IPS-15b (cell line): ENCODE measurements around the gene PSD4.

Experiments
- H3K27me3 ChIP-seq: one replicate; pipeline ENCODE4 v1.6.1; 2013; ENCODE audit warnings: low read length; ENCODE audit not compliant: control insufficient read depth, insufficient read depth
- H3K36me3 ChIP-seq: one replicate; pipeline ENCODE4 v1.6.1; 2013; ENCODE audit warnings: low read length; ENCODE audit not compliant: control insufficient read depth, insufficient read depth
- H3K4me1 ChIP-seq: one replicate; pipeline ENCODE4 v1.6.1; 2013; ENCODE audit warnings: mild to moderate bottlenecking, low read length; ENCODE audit not compliant: control insufficient read depth, insufficient read depth
- H3K4me3 ChIP-seq: one replicate; pipeline ENCODE4 v1.5.1; 2013; ENCODE audit warnings: low read depth, low read length
- H3K9ac ChIP-seq: one replicate; pipeline ENCODE4 v1.6.1; 2013; ENCODE audit warnings: low read depth, mild to moderate bottlenecking, low read length
- H3K9me3 ChIP-seq: one replicate; pipeline ENCODE4 v1.6.1; 2013; ENCODE audit warnings: mild to moderate bottlenecking, low read length; ENCODE audit not compliant: control insufficient read depth, insufficient read depth

PSD4 gene

DNA sequence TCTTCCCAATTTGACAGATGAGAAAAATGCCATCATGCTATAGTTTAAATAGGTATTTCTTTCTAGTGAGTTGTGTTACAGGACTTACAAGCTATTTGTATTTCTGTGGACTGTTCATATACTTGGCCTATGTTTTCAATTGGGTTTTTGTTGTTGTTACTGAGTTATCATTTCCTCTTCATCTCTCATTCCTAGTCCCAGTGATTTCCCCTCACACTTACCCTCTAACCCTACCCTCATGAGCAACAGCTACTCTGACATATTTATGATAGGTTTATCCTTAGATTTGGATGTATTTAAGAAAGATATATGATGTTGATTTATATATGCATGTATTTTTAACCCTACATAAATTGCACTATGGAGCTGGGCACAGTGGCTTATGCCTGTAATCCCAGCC is 10.9 kb upstream of the PSD4 start:
- Histone ChIP-seq H3K4me1 (peaks cover 2% of the 10 kb centered on the region), H3K36me3 (no peaks in the 10 kb centered on the region), H3K9me3 (no peaks in the 10 kb centered on the region), H3K9ac (no peak overlapping the region), H3K27me3 (peaks cover 22% of the 10 kb centered on the region), H3K4me3 (no peak overlapping the region)

DNA sequence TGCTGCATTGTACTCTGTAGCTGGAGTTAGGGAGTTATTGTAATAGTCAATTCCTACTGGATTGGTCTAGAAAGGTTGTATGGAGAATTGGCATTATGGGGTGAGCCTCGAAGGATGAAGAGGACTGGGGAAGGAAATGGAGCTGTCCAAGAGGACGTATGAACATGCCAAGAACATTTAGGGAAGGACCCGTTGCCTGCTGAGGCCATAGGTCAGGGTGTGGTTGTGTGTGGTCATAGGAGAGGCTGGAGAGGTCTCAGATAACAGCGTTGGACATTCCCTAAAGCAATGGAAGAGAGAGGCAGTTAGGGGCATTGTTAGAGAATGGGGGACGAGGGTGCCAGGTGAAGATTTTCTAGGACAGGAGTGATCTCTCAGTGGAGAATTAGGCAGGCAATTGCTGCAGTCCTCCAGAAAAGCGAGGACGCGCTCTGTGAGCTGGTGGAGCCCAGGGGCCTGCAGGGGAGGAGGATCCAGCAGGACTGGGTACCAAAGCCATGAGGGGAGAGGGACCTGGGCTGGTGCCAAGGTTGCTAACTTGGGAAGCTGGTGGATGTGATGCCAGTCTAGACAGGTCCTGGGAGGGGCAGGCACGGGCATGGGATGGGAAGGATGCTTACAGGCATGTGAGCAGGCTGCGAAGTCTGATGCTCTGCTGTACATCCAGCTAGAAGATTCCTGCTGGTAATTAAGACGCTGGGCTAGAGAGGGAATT is 9.4 kb upstream of the PSD4 start:
- Histone ChIP-seq H3K27me3 (peaks cover 10% of the 10 kb centered on the region), H3K4me3 (no peak overlapping the region), H3K36me3 (no peaks in the 10 kb centered on the region), H3K9ac (no peak overlapping the region), H3K9me3 (no peaks in the 10 kb centered on the region), H3K4me1 (peaks cover 2% of the 10 kb centered on the region)

DNA sequence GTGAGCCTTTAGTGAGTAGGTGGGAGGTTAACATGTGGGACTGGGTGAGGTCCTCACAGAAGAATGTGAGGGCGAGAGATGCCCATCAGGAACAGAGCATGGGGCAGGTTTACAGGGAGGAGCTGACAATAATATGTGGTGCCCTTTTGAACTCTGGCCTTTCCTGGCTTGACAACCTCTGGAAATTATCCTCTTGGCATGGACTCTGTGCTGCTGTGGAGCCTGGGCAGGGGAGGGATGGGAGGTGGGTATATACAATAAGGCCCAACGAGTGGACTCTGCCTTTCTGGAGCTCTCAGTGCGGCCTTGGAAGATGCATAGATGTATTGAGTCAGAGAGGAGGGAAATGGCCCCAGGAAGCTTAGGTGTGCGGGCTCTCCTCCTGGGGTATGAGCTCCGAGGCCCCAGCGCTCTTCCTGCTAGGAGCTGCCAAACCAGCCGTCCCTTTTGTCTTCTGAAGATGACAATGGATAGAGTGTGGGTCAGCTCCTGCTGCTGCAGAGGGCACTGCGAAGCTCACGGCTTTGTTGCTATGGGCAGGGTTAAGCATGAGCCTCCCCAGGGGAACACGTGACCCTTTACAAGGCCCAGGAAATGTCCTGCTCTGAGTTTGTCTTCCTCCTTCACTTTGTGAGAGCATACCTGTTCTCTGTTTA is 8.7 kb upstream of the PSD4 start:
- H3K4me3 ChIP-seq = no peak overlapping the region
- peaks cover 7% of the 10 kb centered on the region for H3K27me3 ChIP-seq
- H3K4me1 ChIP-seq = peaks cover 2% of the 10 kb centered on the region
- no peaks in the 10 kb centered on the region for H3K36me3 ChIP-seq
- no peak overlapping the region for H3K9ac ChIP-seq
- no peaks in the 10 kb centered on the region for H3K9me3 ChIP-seq

DNA sequence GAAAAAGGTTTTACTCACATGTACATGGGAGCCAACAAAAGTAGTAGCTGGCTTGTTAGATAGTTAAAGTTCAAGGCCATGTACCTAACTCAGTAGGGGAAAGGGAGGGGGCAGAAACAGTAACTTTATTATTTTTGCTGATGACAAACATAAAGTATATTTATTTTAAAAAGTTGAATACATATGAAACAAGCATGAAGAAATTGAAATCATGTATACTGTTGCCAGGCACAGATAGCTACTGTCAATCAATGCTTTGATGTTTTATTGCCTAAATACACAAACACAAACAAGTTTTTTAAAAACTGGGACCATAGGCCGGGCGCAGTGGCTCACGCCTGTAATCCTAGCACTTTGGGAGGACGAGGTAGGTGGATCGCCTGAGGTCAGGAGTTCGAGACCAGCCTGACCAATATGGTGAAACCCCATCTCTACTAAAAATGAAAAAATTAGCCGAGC is 7.6 kb upstream of the PSD4 start:
- Histone ChIP-seq H3K9ac (no peak overlapping the region), H3K4me1 (peaks cover 2% of the 10 kb centered on the region), H3K36me3 (no peaks in the 10 kb centered on the region), H3K4me3 (no peak overlapping the region), H3K27me3 (peaks cover 7% of the 10 kb centered on the region), H3K9me3 (no peaks in the 10 kb centered on the region)

DNA sequence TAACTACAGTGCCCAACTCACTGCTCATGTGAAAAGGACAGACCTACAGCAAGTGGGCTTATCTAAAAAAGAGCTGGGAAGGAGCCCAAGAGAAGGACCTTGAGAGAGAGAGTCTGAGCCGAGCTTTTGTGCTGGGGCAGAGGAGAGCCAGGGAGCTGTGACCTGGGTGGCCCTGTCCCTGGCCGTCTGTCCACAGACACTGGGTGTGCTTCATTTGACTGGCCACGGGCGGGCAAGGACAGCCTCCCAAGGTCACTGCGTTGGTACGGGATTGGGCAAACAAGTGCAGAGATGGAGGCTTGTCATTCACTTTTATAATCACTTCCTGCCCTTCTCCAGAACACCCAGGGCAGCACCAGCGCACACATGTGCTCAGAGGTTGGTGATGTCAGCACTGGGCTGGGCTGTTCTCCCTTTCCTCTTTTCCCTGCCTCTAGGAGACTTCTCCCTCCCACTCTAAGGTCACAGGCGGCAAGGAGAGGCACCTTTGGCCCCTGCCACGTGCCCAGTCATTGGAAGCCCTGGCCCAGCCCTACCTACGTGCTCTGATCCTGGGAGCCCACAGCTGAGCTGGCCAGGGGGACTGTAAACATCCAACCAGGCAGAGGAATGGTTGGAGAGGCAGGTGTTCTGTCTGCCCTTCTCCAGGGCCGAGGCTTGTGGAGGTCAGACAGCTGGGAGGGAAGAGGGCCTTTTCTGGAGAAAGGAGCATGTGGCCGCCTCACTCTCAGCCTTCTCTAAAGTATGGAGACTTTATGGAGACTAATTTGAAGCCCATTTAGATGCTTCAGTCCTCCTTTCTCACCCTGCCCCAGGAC is 6.4 kb upstream of the PSD4 start:
- Histone ChIP-seq H3K4me1 (peaks cover 2% of the 10 kb centered on the region), H3K9ac (no peak overlapping the region), H3K4me3 (no peak overlapping the region), H3K36me3 (no peaks in the 10 kb centered on the region), H3K27me3 (peaks cover 7% of the 10 kb centered on the region), H3K9me3 (no peaks in the 10 kb centered on the region)

DNA sequence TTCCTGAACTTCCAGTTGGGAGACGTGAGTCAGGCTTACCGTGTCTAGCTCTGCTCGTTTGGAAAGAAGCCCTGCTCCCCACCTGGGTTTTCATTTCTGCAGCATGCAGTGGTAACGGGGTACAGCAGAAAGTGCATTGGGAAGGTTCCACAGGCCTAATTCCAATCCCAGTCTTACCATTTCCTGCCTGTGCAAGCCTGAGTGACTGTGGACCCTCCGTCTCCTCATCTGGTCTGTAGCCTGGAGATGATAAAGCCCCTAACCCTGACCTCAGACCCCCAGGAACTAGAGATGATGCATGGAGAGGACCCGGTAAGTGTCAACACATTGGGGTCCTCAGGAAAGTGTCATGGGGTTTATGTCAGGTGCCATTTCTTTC is 5.8 kb upstream of the PSD4 start:
- Histone ChIP-seq H3K36me3 (no peaks in the 10 kb centered on the region), H3K9me3 (no peaks in the 10 kb centered on the region), H3K4me3 (no peak overlapping the region), H3K9ac (no peak overlapping the region), H3K27me3 (peaks cover 7% of the 10 kb centered on the region), H3K4me1 (peaks cover 2% of the 10 kb centered on the region)

DNA sequence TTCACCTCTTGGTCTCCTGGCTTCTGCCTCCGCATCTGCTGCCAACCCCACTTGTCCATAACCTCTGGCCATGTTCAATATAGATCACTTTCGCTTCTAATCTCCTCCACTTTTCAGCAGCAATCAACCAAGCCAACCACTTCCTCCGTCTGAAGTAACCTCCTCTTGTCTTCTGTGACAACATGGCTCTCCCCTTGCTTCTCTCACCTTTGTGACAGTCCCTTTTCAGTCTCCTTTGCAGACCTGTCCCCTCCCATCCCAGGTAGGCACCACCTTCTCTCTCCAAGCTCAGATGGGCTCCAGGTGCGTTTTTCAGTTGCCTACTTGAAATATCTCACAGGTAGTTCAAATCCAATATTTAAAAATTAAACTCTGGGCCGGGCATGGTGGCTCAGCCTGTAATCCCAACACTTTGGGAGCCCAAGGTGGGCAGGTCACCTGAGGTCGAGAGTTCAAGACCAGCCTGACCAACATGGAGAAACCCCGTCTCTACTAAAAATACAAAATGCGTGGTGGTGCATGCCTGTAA is 4.7 kb upstream of the PSD4 start:
- no peaks in the 10 kb centered on the region for H3K9me3 ChIP-seq
- no peaks in the 10 kb centered on the region for H3K36me3 ChIP-seq
- no peak overlapping the region for H3K9ac ChIP-seq
- H3K4me1 ChIP-seq = peaks cover 2% of the 10 kb centered on the region
- no peak overlapping the region for H3K4me3 ChIP-seq
- peaks cover 7% of the 10 kb centered on the region for H3K27me3 ChIP-seq

DNA sequence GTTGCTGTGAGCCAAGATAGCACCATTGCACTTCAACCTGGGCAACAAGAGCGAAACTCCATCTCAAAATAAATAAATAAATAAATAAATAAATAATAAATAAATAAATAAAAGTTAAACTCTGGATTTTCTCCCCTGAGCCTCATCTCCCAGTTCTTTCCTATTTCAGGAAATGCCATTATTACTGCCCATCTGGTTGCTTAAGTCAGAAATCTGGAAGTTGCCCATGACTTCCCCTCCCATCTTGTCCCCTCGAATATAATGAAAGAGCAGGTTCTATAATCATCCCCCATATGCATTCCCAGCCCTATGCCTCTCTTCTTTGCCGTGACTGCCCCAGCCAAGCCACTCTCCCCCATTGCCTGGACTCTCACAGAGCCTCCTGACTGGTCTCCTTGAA is 4.2 kb upstream of the PSD4 start:
- H3K27me3 ChIP-seq = peaks cover 7% of the 10 kb centered on the region
- H3K4me1 ChIP-seq = peaks cover 2% of the 10 kb centered on the region
- no peak overlapping the region for H3K9ac ChIP-seq
- no peaks in the 10 kb centered on the region for H3K36me3 ChIP-seq
- no peak overlapping the region for H3K4me3 ChIP-seq
- H3K9me3 ChIP-seq = no peaks in the 10 kb centered on the region

DNA sequence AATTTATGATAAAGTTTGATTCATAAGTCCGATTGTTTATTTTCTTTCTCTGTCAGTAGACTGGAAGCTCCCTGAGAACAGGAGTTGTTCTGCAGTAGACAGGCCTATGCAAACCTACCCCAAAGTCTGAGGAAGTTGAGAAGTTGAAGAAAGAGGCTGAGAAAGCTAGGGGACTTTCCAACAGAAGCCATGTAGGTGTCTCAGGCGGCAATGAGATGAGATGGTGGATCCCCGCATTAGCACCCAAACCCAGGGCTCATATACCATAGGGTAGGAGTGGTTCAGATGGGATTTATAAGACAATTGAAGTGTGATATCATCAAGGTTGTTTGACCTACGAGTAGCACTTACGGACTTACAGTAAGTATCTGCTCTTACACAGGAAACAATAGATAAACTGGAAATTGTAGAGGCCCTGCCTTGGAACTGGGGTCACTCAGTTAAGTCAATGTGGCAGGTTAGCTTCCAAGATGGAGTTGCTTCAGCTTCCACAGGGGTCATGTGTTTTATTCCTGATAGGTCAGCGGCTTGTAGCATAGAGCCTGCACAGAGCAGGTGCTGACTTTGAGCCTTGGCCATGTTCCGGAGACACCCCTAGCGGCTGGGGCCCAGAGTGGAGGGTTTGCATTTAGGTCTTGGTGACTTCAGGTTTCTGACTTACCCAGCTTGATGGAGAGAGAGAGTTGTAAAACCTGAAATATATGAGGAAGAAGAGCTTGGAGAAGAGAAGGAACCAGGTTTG is 2.3 kb upstream of the PSD4 start:
- Histone ChIP-seq H3K4me1 (no peaks in the 10 kb centered on the region), H3K9ac (no peak overlapping the region), H3K4me3 (no peak overlapping the region), H3K9me3 (no peaks in the 10 kb centered on the region), H3K27me3 (peaks cover 3% of the 10 kb centered on the region), H3K36me3 (no peaks in the 10 kb centered on the region)

DNA sequence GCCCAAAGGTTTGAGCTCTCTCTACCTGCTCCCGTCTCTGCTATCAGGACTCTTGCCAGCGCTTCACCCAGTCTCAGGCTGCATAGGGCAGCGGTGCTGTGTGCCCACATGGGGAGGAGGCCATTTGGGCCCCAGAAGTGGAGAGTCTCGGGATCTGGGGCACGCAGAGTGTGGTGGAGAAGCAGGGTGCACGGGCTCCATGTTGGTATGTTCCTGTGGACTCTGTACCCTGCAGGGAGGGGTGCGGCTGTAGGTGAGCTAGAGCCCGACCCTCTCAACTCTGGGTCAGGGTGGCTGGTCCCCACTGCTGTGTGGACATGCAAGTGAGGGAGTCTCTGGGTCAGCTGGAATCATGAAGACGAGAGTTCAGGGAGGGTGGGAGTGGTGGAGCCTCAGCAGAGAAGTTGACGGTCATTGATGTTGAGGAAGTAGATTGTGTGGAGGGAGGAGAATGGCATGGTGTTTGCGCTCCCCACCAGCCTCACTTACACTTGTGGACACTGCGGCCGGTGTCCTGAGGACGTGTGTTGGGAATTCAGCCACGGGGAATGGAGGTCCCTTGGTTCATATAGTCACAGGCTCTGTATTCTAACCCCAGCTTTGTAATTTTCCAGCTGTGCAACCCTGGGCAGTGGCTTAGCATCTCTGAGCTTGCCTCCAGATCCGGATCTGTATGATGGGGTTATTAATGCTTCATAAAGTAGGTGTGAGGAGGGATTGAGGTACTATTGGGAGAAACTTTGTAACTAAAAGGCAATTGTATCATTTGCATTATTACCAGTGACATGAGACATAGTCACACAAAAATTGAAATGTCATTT is 840 bp upstream of the PSD4 start:
- Histone ChIP-seq H3K9me3 (no peaks in the 10 kb centered on the region), H3K36me3 (no peaks in the 10 kb centered on the region), H3K4me1 (no peaks in the 10 kb centered on the region), H3K9ac (no peak overlapping the region), H3K4me3 (no peak overlapping the region), H3K27me3 (peaks cover 2% of the 10 kb centered on the region)

DNA sequence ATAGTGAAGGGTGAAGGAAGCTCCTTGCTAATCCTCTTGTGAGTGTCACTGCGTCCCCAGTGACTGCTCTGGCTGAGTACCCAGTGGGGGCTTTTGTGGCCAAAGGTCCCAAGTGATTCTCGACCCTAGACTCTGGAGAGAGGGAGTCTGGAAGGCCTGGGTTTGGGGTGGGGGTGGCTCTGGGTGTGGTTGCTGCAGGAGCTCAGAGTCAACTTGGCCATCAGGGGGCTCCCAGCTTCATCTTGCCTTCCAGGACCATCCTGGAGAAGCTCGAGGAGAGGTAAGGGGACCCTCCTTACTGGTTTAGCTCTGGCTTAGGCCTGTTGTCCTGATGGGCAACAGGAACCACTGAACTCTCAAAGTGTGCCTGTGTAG is 592 bp downstream of the PSD4 start:
- H3K9me3 ChIP-seq = no peaks in the 10 kb centered on the region
- H3K27me3 ChIP-seq = no peaks in the 10 kb centered on the region
- no peak overlapping the region for H3K4me3 ChIP-seq
- H3K36me3 ChIP-seq = no peaks in the 10 kb centered on the region
- no peak overlapping the region for H3K9ac ChIP-seq
- H3K4me1 ChIP-seq = no peaks in the 10 kb centered on the region
